ENCODE data around the gene SINHCAF. TPM values are rescaled to one million over a fixed set of nuclear protein-coding genes. Genes with fewer than 3 reads are reported as not detected.
A peak's percentile ranks its signal among the peaks of the same experiment; 100 is the strongest.

The SINHCAF gene
- total RNA-seq, 1 donor from 2014 or later = 391 TPM

DNA sequence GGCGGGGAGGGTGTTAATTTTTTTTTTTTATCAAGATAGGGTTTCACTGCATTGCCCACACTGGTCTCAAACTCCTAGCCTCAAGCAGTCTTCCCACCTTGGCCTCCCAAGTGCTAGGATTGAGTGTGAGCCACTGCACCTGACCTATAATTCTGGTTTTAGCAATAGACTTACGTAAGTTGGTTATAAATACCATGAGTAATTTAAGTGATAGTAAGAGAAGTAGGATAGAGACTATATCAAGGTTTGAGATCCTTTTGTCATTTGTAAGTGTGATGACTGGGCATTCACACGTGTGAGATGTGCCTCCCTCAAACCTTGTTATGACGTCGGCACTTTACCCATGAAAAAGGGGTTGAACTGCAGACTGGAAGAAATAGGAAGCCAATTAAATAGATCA, 22.5 kb downstream of the SINHCAF start:
- DNase-seq (ENCODE audit: low spot score, unreplicated experiment) = no peak
- Mint-ChIP-seq H3K36me3 (ENCODE audit: insufficient read depth) (peaks cover 50% of the 10 kb centered on the region), H3K4me3 (ENCODE audit: low read depth) (peak overlapping the region; percentile 8), H3K27me3 (no peaks in the 10 kb centered on the region), H3K27ac (peak overlapping the region; percentile 68), H3K9me3 (ENCODE audit: low read depth) (peaks cover 9% of the 10 kb centered on the region), H3K4me1 (ENCODE audit: low read depth) (peaks cover 62% of the 10 kb centered on the region)
- TF ChIP-seq, protein P1, sequence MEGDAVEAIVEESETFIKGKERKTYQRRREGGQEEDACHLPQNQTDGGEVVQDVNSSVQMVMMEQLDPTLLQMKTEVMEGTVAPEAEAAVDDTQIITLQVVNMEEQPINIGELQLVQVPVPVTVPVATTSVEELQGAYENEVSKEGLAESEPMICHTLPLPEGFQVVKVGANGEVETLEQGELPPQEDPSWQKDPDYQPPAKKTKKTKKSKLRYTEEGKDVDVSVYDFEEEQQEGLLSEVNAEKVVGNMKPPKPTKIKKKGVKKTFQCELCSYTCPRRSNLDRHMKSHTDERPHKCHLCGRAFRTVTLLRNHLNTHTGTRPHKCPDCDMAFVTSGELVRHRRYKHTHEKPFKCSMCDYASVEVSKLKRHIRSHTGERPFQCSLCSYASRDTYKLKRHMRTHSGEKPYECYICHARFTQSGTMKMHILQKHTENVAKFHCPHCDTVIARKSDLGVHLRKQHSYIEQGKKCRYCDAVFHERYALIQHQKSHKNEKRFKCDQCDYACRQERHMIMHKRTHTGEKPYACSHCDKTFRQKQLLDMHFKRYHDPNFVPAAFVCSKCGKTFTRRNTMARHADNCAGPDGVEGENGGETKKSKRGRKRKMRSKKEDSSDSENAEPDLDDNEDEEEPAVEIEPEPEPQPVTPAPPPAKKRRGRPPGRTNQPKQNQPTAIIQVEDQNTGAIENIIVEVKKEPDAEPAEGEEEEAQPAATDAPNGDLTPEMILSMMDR (IDR thresholded peaks at IDR 0.05; ENCODE audit: unreplicated experiment) = no peak

GRCh38 chr12:31301311-31301710, 24.6 kb downstream of the SINHCAF start:
- no peak overlapping the region for H3K4me3 Mint-ChIP-seq (ENCODE audit: low read depth)
- DNase-seq (ENCODE audit: low spot score, unreplicated experiment) = no peak
- peaks cover 6% of the 10 kb centered on the region for H3K9me3 Mint-ChIP-seq (ENCODE audit: low read depth)
- TF ChIP-seq, protein P1 (IDR thresholded peaks at IDR 0.05; ENCODE audit: unreplicated experiment) = no peak
- peaks cover 60% of the 10 kb centered on the region for H3K4me1 Mint-ChIP-seq (ENCODE audit: low read depth)
- H3K36me3 Mint-ChIP-seq (ENCODE audit: insufficient read depth) = peaks cover 53% of the 10 kb centered on the region
- H3K27ac Mint-ChIP-seq = peak overlapping the region; percentile 56
- no peaks in the 10 kb centered on the region for H3K27me3 Mint-ChIP-seq

- Mint-ChIP-seq H3K27ac (peak overlapping the region; percentile 56), H3K4me1 (ENCODE audit: low read depth) (peaks cover 60% of the 10 kb centered on the region), H3K4me3 (ENCODE audit: low read depth) (no peak overlapping the region), H3K27me3 (no peaks in the 10 kb centered on the region), H3K36me3 (ENCODE audit: insufficient read depth) (peaks cover 51% of the 10 kb centered on the region), H3K9me3 (ENCODE audit: low read depth) (peaks cover 5% of the 10 kb centered on the region)
- TF ChIP-seq, protein P1 (IDR thresholded peaks at IDR 0.05; ENCODE audit: unreplicated experiment) = no peak
- DNase-seq (ENCODE audit: low spot score, unreplicated experiment) = no peak
Measured at GRCh38 chr12:31300783-31301182, 25.2 kb downstream of the SINHCAF start.

DNA sequence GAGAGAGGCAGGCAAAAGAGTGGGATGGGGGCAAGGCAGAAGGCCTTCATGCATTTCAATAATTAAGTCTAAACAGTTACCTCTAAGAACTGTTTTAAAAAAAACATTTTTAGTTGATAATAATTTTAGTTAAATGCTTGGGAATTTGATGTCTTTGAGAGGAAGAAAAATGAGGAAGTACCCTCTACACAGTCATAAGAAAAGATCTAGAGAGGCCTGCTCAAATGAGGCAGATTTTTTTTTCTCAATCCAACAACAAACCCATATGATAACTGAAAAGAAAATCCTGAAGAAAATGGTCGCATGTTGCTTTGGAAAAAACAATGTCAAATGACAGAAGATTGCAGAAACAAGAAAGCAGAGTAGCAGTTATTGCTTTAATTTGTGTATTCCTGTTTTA, 25.6 kb downstream of the SINHCAF start:
- Mint-ChIP-seq H3K4me3 (ENCODE audit: low read depth) (no peak overlapping the region), H3K9me3 (ENCODE audit: low read depth) (peaks cover 5% of the 10 kb centered on the region), H3K27me3 (no peaks in the 10 kb centered on the region), H3K4me1 (ENCODE audit: low read depth) (peaks cover 60% of the 10 kb centered on the region), H3K36me3 (ENCODE audit: insufficient read depth) (peaks cover 51% of the 10 kb centered on the region), H3K27ac (peak overlapping the region; percentile 56)
- TF ChIP-seq, protein P1 (IDR thresholded peaks at IDR 0.05; ENCODE audit: unreplicated experiment) = no peak
- no peak for DNase-seq (ENCODE audit: low spot score, unreplicated experiment)

- H3K9me3 Mint-ChIP-seq (ENCODE audit: low read depth) = peaks cover 5% of the 10 kb centered on the region
- H3K27ac Mint-ChIP-seq = peak overlapping the region; percentile 60
Measured at GRCh38 chr12:31298922-31299321, 27.0 kb downstream of the SINHCAF start.

More at GRCh38 chr12:31298922-31299321, 27.0 kb downstream of the SINHCAF start:
- DNase-seq (ENCODE audit: low spot score, unreplicated experiment) = no peak
- H3K27me3 Mint-ChIP-seq = no peaks in the 10 kb centered on the region
- H3K36me3 Mint-ChIP-seq (ENCODE audit: insufficient read depth) = peaks cover 46% of the 10 kb centered on the region
- no peak overlapping the region for H3K4me3 Mint-ChIP-seq (ENCODE audit: low read depth)
- TF ChIP-seq, protein P1 (IDR thresholded peaks at IDR 0.05; ENCODE audit: unreplicated experiment) = no peak
- peaks cover 46% of the 10 kb centered on the region for H3K4me1 Mint-ChIP-seq (ENCODE audit: low read depth)
